GM10248 (cell line): ENCODE data around the gene LZTS2.

Experiments
- CTCF ChIA-PET: fragments of 300-600 bp; sonication (Branson Sonifier 250); formaldehyde crosslinking; extraction: SDS; loops from one replicate; lab custom pipeline; 2021; ENCODE audit warnings: antibody characterized with exemption; lab: Yijun Ruan, JAX
- POLR2A ChIA-PET: fragments of 350-650 bp; sonication (Branson Sonifier 250); formaldehyde crosslinking; extraction: SDS; loops from one replicate; lab custom pipeline; 2020; ENCODE audit warnings: antibody characterized with exemption; lab: Yijun Ruan, JAX
- DNase-seq: peaks from one replicate; pipeline ENCODE4 v3.0.0; 2012; ENCODE audit errors: extremely low spot score
- CTCF ChIP-seq: IDR thresholded peaks from 2 replicates; pipeline ENCODE4 v1.5.1; 2012; ENCODE audit warnings: mild to moderate bottlenecking, low read depth; ENCODE audit errors: extremely low read depth, missing control alignments, control extremely low read depth

The LZTS2 gene

GRCh38 chr10:100978121-100978900 is 21.3 kb upstream of the LZTS2 start:
- ChIA-PET CTCF (interaction anchor here (2.4 kb wide), 1 partner anchor 21 kb away, joined by 6 read pairs; the partner anchor contains the start of gene LZTS2), POLR2A (no interaction called here)
- no peak for DNase-seq
- TF ChIP-seq CTCF, result no peak

- TF ChIP-seq CTCF, result no peak
- ChIA-PET POLR2A (no interaction called here), CTCF (interaction anchor here (2.4 kb wide), 1 partner anchor 21 kb away, joined by 6 read pairs; the partner anchor contains the start of gene LZTS2)
- no peak for DNase-seq
These were observed 20.8 kb upstream of the LZTS2 start for GRCh38 chr10:100978901-100979195.

GRCh38 chr10:100979791-100980272 is 19.8 kb upstream of the LZTS2 start:
- ChIA-PET CTCF (interaction anchor here (1.2 to 2.4 kb wide), 2 partner anchors 14 to 20 kb away, joined by 4 to 6 read pairs; partner anchors contain the start of gene LZTS2), POLR2A (no interaction called here)
- TF ChIP-seq CTCF, result no peak
- DNase-seq, result no peak

- no peak for DNase-seq
- POLR2A ChIA-PET, result no interaction called here
- CTCF ChIA-PET, result interaction anchor here (0.8 to 11.3 kb wide), 3 partner anchors 12 to 17 kb away, joined by 3 to 94 read pairs (median 4); partner anchors contain the start of gene LZTS2
- TF ChIP-seq CTCF, result no peak
These were observed 19.3 kb upstream of the LZTS2 start for GRCh38 chr10:100980311-100980710.

- CTCF ChIA-PET, result interaction anchor here (0.8 to 11.3 kb wide), 5 partner anchors 11 to 33 kb away, joined by 3 to 94 read pairs (median 4); partner anchors contain the start of gene LZTS2
- no peak for TF ChIP-seq CTCF
- POLR2A ChIA-PET, result no interaction called here
- DNase-seq, result no peak
These were observed 18.9 kb upstream of the LZTS2 start for GRCh38 chr10:100980711-100981110.

GRCh38 chr10:100981178-100981772 is 18.3 kb upstream of the LZTS2 start:
- ChIA-PET POLR2A (interaction anchor here (0.7 kb wide), 1 partner anchor 595 kb away, joined by 4 read pairs; no protein-coding TSS in a partner anchor), CTCF (interaction anchor here (0.8 to 11.3 kb wide), 5 partner anchors 10 to 33 kb away, joined by 3 to 94 read pairs (median 4); partner anchors contain the start of gene LZTS2)
- no peak for DNase-seq
- TF ChIP-seq CTCF, result no peak
